Tibial artery (tissue), 4 donors: ENCODE measurements around the gene WSCD1.
A peak's percentile ranks its signal among the peaks of the same experiment; 100 is the strongest.

Experiments
- DNase-seq, 2 donors: peaks; one replicate each; pipeline ENCODE4 v3.0.0-alpha.2; 2019
- H3K27ac ChIP-seq, 2 donors: fragments of 200-600 bp; sonication (generic) in 1 of 2; 1 replicate in 1 of 2; 2 replicates in 1 of 2; pipeline ENCODE4 v1.5.1; 2018 to 2019; ENCODE audit warnings: mild to moderate bottlenecking in 1 of 2
- H3K27me3 ChIP-seq, 2 donors: fragments of 200-600 bp; sonication (generic) in 1 of 2; one replicate each; pipeline versions ENCODE4 v1.5.1 to v1.6.0; 2016 to 2019
- H3K36me3 ChIP-seq, 3 donors: fragments of 200-600 bp; sonication (generic) in 2 of 3; one replicate each; pipeline ENCODE4 v1.5.1; 2016 to 2019; ENCODE audit warnings: mild to moderate bottlenecking in 2 of 3
- H3K4me1 ChIP-seq, 4 donors: fragments of 200-600 bp; sonication (generic) in 2 of 4; 1 replicate in 3 of 4; 2 replicates in 1 of 4; pipeline ENCODE4 v1.5.1; 2016 to 2019
- H3K4me3 ChIP-seq, 2 donors: fragments of 200-600 bp; sonication (generic) in 1 of 2; 1 replicate in 1 of 2; 2 replicates in 1 of 2; pipeline ENCODE4 v1.5.1; 2018 to 2019; ENCODE audit warnings: mild to moderate bottlenecking in 2 of 2
- H3K9me3 ChIP-seq, 3 donors: fragments of 200-600 bp; sonication (generic) in 1 of 3; one replicate each; pipeline ENCODE4 v1.5.1; 2016 to 2019
- CTCF ChIP-seq, 2 experiments: fragments of 200-600 bp in 1 of 2; fragments of 450-650 bp in 1 of 2; IDR thresholded peaks; one replicate each; pipeline ENCODE4 v1.5.1; 2017 to 2019; ENCODE audit warnings: antibody characterized with exemption in 2 of 2, mild to moderate bottlenecking in 1 of 2, moderate library complexity in 1 of 2
- intact Hi-C: fragments of 100-400 bp; cut with DNase I; formaldehyde crosslinking; loops from one replicate; pipeline ENCODE4 v1.15.0; 2023; ENCODE audit warnings: low total_unique reads

The WSCD1 gene

GRCh38 chr17:6059406-6059805 is 10.8 kb upstream of the WSCD1 start:
- H3K9me3 ChIP-seq, result no peaks in the 10 kb centered on the region
- peaks cover 0 to 20% of the 10 kb centered on the region in 2 donors for H3K27me3 ChIP-seq
- peaks cover 0 to 15% (median 8%) of the 10 kb centered on the region in 4 donors for H3K4me1 ChIP-seq
- H3K36me3 ChIP-seq, result no peaks in the 10 kb centered on the region
- H3K27ac ChIP-seq, result no peak overlapping the region
- no peak for DNase-seq
- no peak for TF ChIP-seq CTCF (IDR thresholded peaks at IDR 0.05)
- H3K4me3 ChIP-seq, result no peak overlapping the region
- intact Hi-C loops, result no loop called here

- H3K4me3 ChIP-seq, result no peak overlapping the region
- peaks cover 0 to 15% (median 8%) of the 10 kb centered on the region in 4 donors for H3K4me1 ChIP-seq
- TF ChIP-seq CTCF (IDR thresholded peaks at IDR 0.05), result no peak
- H3K27ac ChIP-seq, result peak overlapping the region in 1 of 2 donors; percentile 36
- peak; percentile 38 to 90 for DNase-seq
- H3K36me3 ChIP-seq, result no peaks in the 10 kb centered on the region
- intact Hi-C loops, result loop anchor here (10.0 kb wide), 1 partner anchor 56 kb away; no protein-coding TSS in a partner anchor
- no peaks in the 10 kb centered on the region for H3K9me3 ChIP-seq
- H3K27me3 ChIP-seq, result peaks cover 0 to 18% of the 10 kb centered on the region in 2 donors
Observed at GRCh38 chr17:6061290-6061689, 8.9 kb upstream of the WSCD1 start.

GRCh38 chr17:6064868-6065267 is 5.3 kb upstream of the WSCD1 start:
- TF ChIP-seq CTCF (IDR thresholded peaks at IDR 0.05), result no peak
- DNase-seq, result no peak

GRCh38 chr17:6065351-6065750 is 4.8 kb upstream of the WSCD1 start:
- Histone ChIP-seq H3K27me3 (peaks cover 0 to 2% of the 10 kb centered on the region in 2 donors), H3K27ac (no peak overlapping the region)
- intact Hi-C loops, result loop anchor here (10.0 kb wide), 1 partner anchor 61 kb away; no protein-coding TSS in a partner anchor

More at GRCh38 chr17:6064868-6065267, 5.3 kb upstream of the WSCD1 start:
- Histone ChIP-seq H3K27ac (no peak overlapping the region), H3K4me3 (no peak overlapping the region), H3K4me1 (peaks cover 0 to 25% (median 16%) of the 10 kb centered on the region in 4 donors), H3K36me3 (no peaks in the 10 kb centered on the region), H3K9me3 (no peaks in the 10 kb centered on the region), H3K27me3 (peaks cover 0 to 2% of the 10 kb centered on the region in 2 donors)
- intact Hi-C loops, result loop anchor here (10.0 kb wide), 1 partner anchor 60 kb away; no protein-coding TSS in a partner anchor

GRCh38 chr17:6066183-6066948 is 3.8 kb upstream of the WSCD1 start:
- peaks cover 0 to 2% of the 10 kb centered on the region in 2 donors for H3K27me3 ChIP-seq

More at GRCh38 chr17:6065351-6065750, 4.8 kb upstream of the WSCD1 start:
- Histone ChIP-seq H3K9me3 (no peaks in the 10 kb centered on the region), H3K4me1 (peaks cover 0 to 26% (median 17%) of the 10 kb centered on the region in 4 donors), H3K36me3 (no peaks in the 10 kb centered on the region), H3K4me3 (no peak overlapping the region)
- DNase-seq, result no peak
- no peak for TF ChIP-seq CTCF (IDR thresholded peaks at IDR 0.05)

More at GRCh38 chr17:6066183-6066948, 3.8 kb upstream of the WSCD1 start:
- Histone ChIP-seq H3K36me3 (no peaks in the 10 kb centered on the region), H3K4me3 (no peak overlapping the region), H3K27ac (no peak overlapping the region), H3K4me1 (peaks cover 0 to 21% (median 17%) of the 10 kb centered on the region in 4 donors), H3K9me3 (no peaks in the 10 kb centered on the region)
- TF ChIP-seq CTCF (IDR thresholded peaks at IDR 0.05), result no peak
- intact Hi-C loops, result loop anchor here (10.0 kb wide), 1 partner anchor 62 kb away; no protein-coding TSS in a partner anchor
- DNase-seq, result no peak
